Smooth muscle cell (in vitro differentiated cells): Measurements from ENCODE around the gene LDLRAD3. TPM values are rescaled to one million over a fixed set of nuclear protein-coding genes. Genes with fewer than 3 reads are reported as not detected.

ENCODE experiments used
- DNase-seq: peaks from one replicate; lab custom pipeline; 2025; ENCODE audit not compliant: unreplicated experiment; lab: John Stamatoyannopoulos, UW
- H2AFZ ChIP-seq: fragments of 200-600 bp; sonication (generic); 2 replicates; pipeline ENCODE4 v1.6.0; 2016; ENCODE audit warnings: antibody characterized with exemption, low read depth, mild to moderate bottlenecking
- H3F3A ChIP-seq: fragments of 200-600 bp; sonication (generic); 2 replicates; pipeline ENCODE4 v1.6.0; 2017; ENCODE audit warnings: antibody characterized with exemption, low read depth
- H3K27ac ChIP-seq: fragments of 200-600 bp; sonication (generic); 2 replicates; pipeline ENCODE4 v1.5.1; 2016; ENCODE audit warnings: low read depth, mild to moderate bottlenecking
- H3K27me3 ChIP-seq: fragments of 200-600 bp; sonication (generic); 2 replicates; pipeline ENCODE4 v1.6.1; 2016; ENCODE audit warnings: low read depth, mild to moderate bottlenecking
- H3K36me3 ChIP-seq: fragments of 200-600 bp; sonication (generic); 2 replicates; pipeline ENCODE4 v1.5.1; 2016; ENCODE audit warnings: low read depth
- H3K4me1 ChIP-seq: fragments of 200-600 bp; sonication (generic); 2 replicates; pipeline ENCODE4 v1.5.1; 2016; ENCODE audit warnings: low read depth
- H3K4me2 ChIP-seq: fragments of 200-600 bp; sonication (generic); 2 replicates; pipeline ENCODE4 v1.6.0; 2016; ENCODE audit warnings: mild to moderate bottlenecking
- H3K4me3 ChIP-seq: fragments of 200-600 bp; sonication (generic); 2 replicates; pipeline ENCODE4 v1.5.1; 2016; ENCODE audit warnings: mild to moderate bottlenecking
- H3K79me2 ChIP-seq: fragments of 200-600 bp; sonication (generic); 2 replicates; pipeline ENCODE4 v1.6.0; 2016; ENCODE audit warnings: low read depth, mild to moderate bottlenecking
- H3K9ac ChIP-seq: fragments of 200-600 bp; sonication (generic); 2 replicates; pipeline ENCODE4 v1.6.0; 2016; ENCODE audit warnings: low read depth
- H3K9me3 ChIP-seq: fragments of 200-600 bp; sonication (generic); replicated peaks from 2 replicates; pipeline ENCODE4 v1.5.1; 2016; ENCODE audit warnings: low read depth
- H4K20me1 ChIP-seq: fragments of 200-600 bp; sonication (generic); 2 replicates; pipeline ENCODE4 v1.6.0; 2016; ENCODE audit warnings: low read depth
- WGBS: methylation state at CpG from one replicate; pipeline ENCODE4 v1.1.7; 2016; ENCODE audit warnings: low lambda C conversion rate; 5-methylcytosine and 5-hydroxymethylcytosine counted together
- polyA plus RNA-seq: library from polyadenylated mRNA; unstranded; fragments of >200 nt; fragmentation: Nextera tagmentation; extraction: Ambion mirVana; gene quantifications from 2 replicates; pipeline ENCODE4 v1.2.1, GENCODE V29; 2016
- total RNA-seq: library from RNA; depleted of rRNA; stranded (reverse); fragments of >200 nt; gene quantifications from 2 replicates; pipeline ENCODE4 v1.2.3, GENCODE V29; 2014
- TF ChIP-seq, protein P1 (sequence below): fragments of 200-600 bp; sonication (generic); IDR thresholded peaks from 2 replicates; pipeline ENCODE4 v1.5.1; 2017; ENCODE audit warnings: borderline replicate concordance, mild to moderate bottlenecking, antibody characterized with exemption; ENCODE audit not compliant: insufficient read depth, poor library complexity, severe bottlenecking

Gene LDLRAD3
- total and polyA plus RNA-seq, 2 experiments from 2014 or later: 6.1 to 10.0 TPM

DNA sequence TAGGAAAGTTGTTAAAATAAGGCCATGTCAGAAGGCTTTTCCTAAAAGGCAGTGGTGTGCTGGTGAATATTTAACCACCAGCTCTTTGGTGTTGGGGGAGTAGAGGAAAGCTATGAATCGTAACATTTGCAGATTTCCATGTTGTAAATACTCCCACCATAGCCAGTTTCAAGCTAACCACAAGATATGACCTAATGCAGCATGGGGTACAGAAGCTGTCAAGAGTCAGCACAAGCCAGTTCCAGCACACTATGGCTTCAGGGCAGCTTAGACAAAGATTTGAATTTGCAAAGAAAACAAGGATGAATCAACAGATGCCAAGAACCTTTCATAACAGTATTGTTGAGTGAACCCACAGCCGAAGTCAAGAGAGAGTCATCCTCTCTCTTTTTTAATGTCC is 305.4 kb downstream of the LDLRAD3 start:
- Histone ChIP-seq H2AFZ (no peak overlapping the region), H3K9ac (peak overlapping the region; percentile 64), H3K27ac (peak overlapping the region; percentile 75), H3F3A (peaks cover 11% of the 10 kb centered on the region), H3K79me2 (no peaks in the 10 kb centered on the region), H3K4me3 (no peak overlapping the region), H3K27me3 (no peaks in the 10 kb centered on the region), H4K20me1 (no peaks in the 10 kb centered on the region), H3K4me2 (peak overlapping the region; percentile 78), H3K36me3 (no peaks in the 10 kb centered on the region), H3K9me3 (no peaks in the 10 kb centered on the region), H3K4me1 (peaks cover 20% of the 10 kb centered on the region)
- no peak for DNase-seq
- WGBS: 2% methylated on average over 2 of the region's 2 CpGs
- TF ChIP-seq, protein P1, sequence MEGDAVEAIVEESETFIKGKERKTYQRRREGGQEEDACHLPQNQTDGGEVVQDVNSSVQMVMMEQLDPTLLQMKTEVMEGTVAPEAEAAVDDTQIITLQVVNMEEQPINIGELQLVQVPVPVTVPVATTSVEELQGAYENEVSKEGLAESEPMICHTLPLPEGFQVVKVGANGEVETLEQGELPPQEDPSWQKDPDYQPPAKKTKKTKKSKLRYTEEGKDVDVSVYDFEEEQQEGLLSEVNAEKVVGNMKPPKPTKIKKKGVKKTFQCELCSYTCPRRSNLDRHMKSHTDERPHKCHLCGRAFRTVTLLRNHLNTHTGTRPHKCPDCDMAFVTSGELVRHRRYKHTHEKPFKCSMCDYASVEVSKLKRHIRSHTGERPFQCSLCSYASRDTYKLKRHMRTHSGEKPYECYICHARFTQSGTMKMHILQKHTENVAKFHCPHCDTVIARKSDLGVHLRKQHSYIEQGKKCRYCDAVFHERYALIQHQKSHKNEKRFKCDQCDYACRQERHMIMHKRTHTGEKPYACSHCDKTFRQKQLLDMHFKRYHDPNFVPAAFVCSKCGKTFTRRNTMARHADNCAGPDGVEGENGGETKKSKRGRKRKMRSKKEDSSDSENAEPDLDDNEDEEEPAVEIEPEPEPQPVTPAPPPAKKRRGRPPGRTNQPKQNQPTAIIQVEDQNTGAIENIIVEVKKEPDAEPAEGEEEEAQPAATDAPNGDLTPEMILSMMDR: no peak

- Histone ChIP-seq H3K4me2 (no peak overlapping the region), H3K9me3 (no peaks in the 10 kb centered on the region), H3F3A (peaks cover 11% of the 10 kb centered on the region), H3K9ac (no peak overlapping the region), H3K79me2 (no peaks in the 10 kb centered on the region), H3K4me1 (peaks cover 20% of the 10 kb centered on the region), H3K27ac (no peak overlapping the region), H4K20me1 (no peaks in the 10 kb centered on the region), H3K36me3 (no peaks in the 10 kb centered on the region), H2AFZ (no peak overlapping the region), H3K4me3 (no peak overlapping the region), H3K27me3 (no peaks in the 10 kb centered on the region)
- no peak for DNase-seq
- 76% methylated on average over 2 of the region's 2 CpGs for WGBS
- TF ChIP-seq, protein P1: no peak
Measured at GRCh38 chr11:36251823-36252222, 308.0 kb downstream of the LDLRAD3 start.

- DNase-seq: no peak
- Histone ChIP-seq H3K4me3 (no peak overlapping the region), H3K27ac (no peak overlapping the region), H3F3A (peaks cover 12% of the 10 kb centered on the region), H4K20me1 (no peaks in the 10 kb centered on the region), H3K27me3 (no peaks in the 10 kb centered on the region), H3K4me1 (peaks cover 19% of the 10 kb centered on the region), H3K9ac (no peak overlapping the region), H3K79me2 (no peaks in the 10 kb centered on the region), H3K4me2 (peak overlapping the region; percentile 49), H3K9me3 (no peaks in the 10 kb centered on the region), H2AFZ (no peak overlapping the region), H3K36me3 (no peaks in the 10 kb centered on the region)
- TF ChIP-seq, protein P1: no peak
- WGBS: 11% methylated on average over 5 of the region's 5 CpGs
Measured at GRCh38 chr11:36253238-36253637, 309.4 kb downstream of the LDLRAD3 start.

- Histone ChIP-seq H3K27ac (no peak overlapping the region), H3K9ac (no peak overlapping the region), H3K4me3 (no peak overlapping the region), H3F3A (peaks cover 3% of the 10 kb centered on the region), H3K4me2 (no peak overlapping the region), H3K27me3 (no peaks in the 10 kb centered on the region), H2AFZ (no peak overlapping the region), H3K9me3 (no peaks in the 10 kb centered on the region), H3K79me2 (no peaks in the 10 kb centered on the region), H3K36me3 (no peaks in the 10 kb centered on the region), H4K20me1 (no peaks in the 10 kb centered on the region), H3K4me1 (peaks cover 12% of the 10 kb centered on the region)
- no peak for DNase-seq
- WGBS: 87% methylated on average over 1 of the region's 1 CpG
- TF ChIP-seq, protein P1: no peak
Measured at GRCh38 chr11:36254713-36255112, 310.9 kb downstream of the LDLRAD3 start.
